Measurements from ENCODE around the gene STING1.
"Not testable (repeated sequence)": the region's sequence is repeated elsewhere in the genome, so short reads cannot be mapped to it uniquely, and the experiment has no call there.

The STING1 gene

GRCh38 chr5:139492700-139493192 lies 10.2 kb upstream of the STING1 start:
- Histone ChIP-seq H3K27me3 (ENCODE audit: control insufficient read depth, insufficient read depth, low read length) (no peaks in the 10 kb centered on the region), H3K9ac (ENCODE audit: low read length) (no peak overlapping the region), H3K4me1 (ENCODE audit: control insufficient read depth, insufficient read depth, low read length) (no peaks in the 10 kb centered on the region), H3K4me3 (ENCODE audit: low read length) (no peak overlapping the region), H3K27ac (ENCODE audit: low read depth, low read length) (no peak overlapping the region), H3K36me3 (ENCODE audit: control insufficient read depth, insufficient read depth, low read length) (no peaks in the 10 kb centered on the region)

GRCh38 chr5:139488260-139488659 lies 5.7 kb upstream of the STING1 start:
- Histone ChIP-seq H3K4me1 (ENCODE audit: control insufficient read depth, insufficient read depth, low read length) (no peaks in the 10 kb centered on the region), H3K27ac (ENCODE audit: low read depth, low read length) (no peak overlapping the region), H3K36me3 (ENCODE audit: control insufficient read depth, insufficient read depth, low read length) (no peaks in the 10 kb centered on the region), H3K27me3 (ENCODE audit: control insufficient read depth, insufficient read depth, low read length) (no peaks in the 10 kb centered on the region), H3K9ac (ENCODE audit: low read length) (no peak overlapping the region), H3K4me3 (ENCODE audit: low read length) (no peak overlapping the region)

- no peak overlapping the region for H3K4me3 ChIP-seq (ENCODE audit: low read length)
- peaks cover 5% of the 10 kb centered on the region for H3K4me1 ChIP-seq (ENCODE audit: control insufficient read depth, insufficient read depth, low read length)
- no peaks in the 10 kb centered on the region for H3K36me3 ChIP-seq (ENCODE audit: control insufficient read depth, insufficient read depth, low read length)
- H3K9ac ChIP-seq (ENCODE audit: low read length) = no peak overlapping the region
- H3K27ac ChIP-seq (ENCODE audit: low read depth, low read length) = no peak overlapping the region
- H3K27me3 ChIP-seq (ENCODE audit: control insufficient read depth, insufficient read depth, low read length) = no peaks in the 10 kb centered on the region
Observed at GRCh38 chr5:139486201-139486600, 3.6 kb upstream of the STING1 start.

GRCh38 chr5:139482890-139483208 lies 291 bp upstream of the STING1 start:
- H3K4me1 ChIP-seq (ENCODE audit: control insufficient read depth, insufficient read depth, low read length); H3K27me3 ChIP-seq (ENCODE audit: control insufficient read depth, insufficient read depth, low read length); H3K36me3 ChIP-seq (ENCODE audit: control insufficient read depth, insufficient read depth, low read length); H3K9ac ChIP-seq (ENCODE audit: low read length): not testable (repeated sequence)
- Histone ChIP-seq H3K4me3 (ENCODE audit: low read length) (peak overlapping the region; percentile 10), H3K27ac (ENCODE audit: low read depth, low read length) (peak overlapping the region; percentile 76)

GRCh38 chr5:139481580-139482049 lies 943 bp downstream of the STING1 start:
- H3K9ac ChIP-seq (ENCODE audit: low read length) = peak overlapping the region; percentile 49
- H3K4me1 ChIP-seq (ENCODE audit: control insufficient read depth, insufficient read depth, low read length) = peaks cover 5% of the 10 kb centered on the region

GRCh38 chr5:139481122-139481533 lies 1.4 kb downstream of the STING1 start:
- Histone ChIP-seq H3K36me3 (ENCODE audit: control insufficient read depth, insufficient read depth, low read length) (no peaks in the 10 kb centered on the region), H3K4me3 (ENCODE audit: low read length) (peak overlapping the region; percentile 59), H3K27me3 (ENCODE audit: control insufficient read depth, insufficient read depth, low read length) (no peaks in the 10 kb centered on the region), H3K4me1 (ENCODE audit: control insufficient read depth, insufficient read depth, low read length) (peaks cover 5% of the 10 kb centered on the region), H3K9ac (ENCODE audit: low read length) (peak overlapping the region; percentile 22), H3K27ac (ENCODE audit: low read depth, low read length) (peak overlapping the region; percentile 76)

More at GRCh38 chr5:139481580-139482049, 943 bp downstream of the STING1 start:
- H3K27me3 ChIP-seq (ENCODE audit: control insufficient read depth, insufficient read depth, low read length) = no peaks in the 10 kb centered on the region
- H3K4me3 ChIP-seq (ENCODE audit: low read length) = peak overlapping the region; percentile 59
- H3K36me3 ChIP-seq (ENCODE audit: control insufficient read depth, insufficient read depth, low read length) = no peaks in the 10 kb centered on the region
- H3K27ac ChIP-seq (ENCODE audit: low read depth, low read length) = peak overlapping the region; percentile 76

GRCh38 chr5:139479729-139480128 lies 2.8 kb downstream of the STING1 start:
- not testable (repeated sequence) for H3K27ac ChIP-seq (ENCODE audit: low read depth, low read length); H3K9ac ChIP-seq (ENCODE audit: low read length); H3K27me3 ChIP-seq (ENCODE audit: control insufficient read depth, insufficient read depth, low read length); H3K36me3 ChIP-seq (ENCODE audit: control insufficient read depth, insufficient read depth, low read length); H3K4me3 ChIP-seq (ENCODE audit: low read length); H3K4me1 ChIP-seq (ENCODE audit: control insufficient read depth, insufficient read depth, low read length)

- not testable (repeated sequence) for H3K27me3 ChIP-seq (ENCODE audit: control insufficient read depth, insufficient read depth, low read length); H3K27ac ChIP-seq (ENCODE audit: low read depth, low read length); H3K4me3 ChIP-seq (ENCODE audit: low read length); H3K4me1 ChIP-seq (ENCODE audit: control insufficient read depth, insufficient read depth, low read length); H3K36me3 ChIP-seq (ENCODE audit: control insufficient read depth, insufficient read depth, low read length); H3K9ac ChIP-seq (ENCODE audit: low read length)
Observed at GRCh38 chr5:139478657-139479423, 3.7 kb downstream of the STING1 start.

- H3K27ac ChIP-seq (ENCODE audit: low read depth, low read length) = no peak overlapping the region
- H3K36me3 ChIP-seq (ENCODE audit: control insufficient read depth, insufficient read depth, low read length) = no peaks in the 10 kb centered on the region
- H3K27me3 ChIP-seq (ENCODE audit: control insufficient read depth, insufficient read depth, low read length) = peaks cover 4% of the 10 kb centered on the region
- no peak overlapping the region for H3K9ac ChIP-seq (ENCODE audit: low read length)
- H3K4me1 ChIP-seq (ENCODE audit: control insufficient read depth, insufficient read depth, low read length) = no peaks in the 10 kb centered on the region
- no peak overlapping the region for H3K4me3 ChIP-seq (ENCODE audit: low read length)
Observed at GRCh38 chr5:139475865-139476617, 6.5 kb downstream of the STING1 start.

- Histone ChIP-seq H3K36me3 (ENCODE audit: control insufficient read depth, insufficient read depth, low read length) (no peaks in the 10 kb centered on the region), H3K27me3 (ENCODE audit: control insufficient read depth, insufficient read depth, low read length) (peaks cover 4% of the 10 kb centered on the region), H3K4me1 (ENCODE audit: control insufficient read depth, insufficient read depth, low read length) (no peaks in the 10 kb centered on the region), H3K4me3 (ENCODE audit: low read length) (no peak overlapping the region), H3K27ac (ENCODE audit: low read depth, low read length) (no peak overlapping the region), H3K9ac (ENCODE audit: low read length) (no peak overlapping the region)
Observed at GRCh38 chr5:139474890-139475791, 7.4 kb downstream of the STING1 start.

GRCh38 chr5:139473565-139473964 lies 9.0 kb downstream of the STING1 start:
- H3K36me3 ChIP-seq (ENCODE audit: control insufficient read depth, insufficient read depth, low read length) = no peaks in the 10 kb centered on the region
- H3K27ac ChIP-seq (ENCODE audit: low read depth, low read length) = no peak overlapping the region
- no peaks in the 10 kb centered on the region for H3K4me1 ChIP-seq (ENCODE audit: control insufficient read depth, insufficient read depth, low read length)
- H3K9ac ChIP-seq (ENCODE audit: low read length) = no peak overlapping the region
- peaks cover 4% of the 10 kb centered on the region for H3K27me3 ChIP-seq (ENCODE audit: control insufficient read depth, insufficient read depth, low read length)
- H3K4me3 ChIP-seq (ENCODE audit: low read length) = no peak overlapping the region

- H3K4me1 ChIP-seq (ENCODE audit: control insufficient read depth, insufficient read depth, low read length) = no peaks in the 10 kb centered on the region
- H3K9ac ChIP-seq (ENCODE audit: low read length) = no peak overlapping the region
- H3K4me3 ChIP-seq (ENCODE audit: low read length) = no peak overlapping the region
- H3K27ac ChIP-seq (ENCODE audit: low read depth, low read length) = no peak overlapping the region
- no peaks in the 10 kb centered on the region for H3K36me3 ChIP-seq (ENCODE audit: control insufficient read depth, insufficient read depth, low read length)
- peaks cover 4% of the 10 kb centered on the region for H3K27me3 ChIP-seq (ENCODE audit: control insufficient read depth, insufficient read depth, low read length)
Observed at GRCh38 chr5:139473105-139473504, 9.5 kb downstream of the STING1 start.
